Measurements from ENCODE around the gene USP35. TPM values are rescaled to one million over a fixed set of nuclear protein-coding genes. Genes with fewer than 3 reads are reported as not detected.
A peak's percentile ranks its signal among the peaks of the same experiment; 100 is the strongest.

Gene USP35, protein sequence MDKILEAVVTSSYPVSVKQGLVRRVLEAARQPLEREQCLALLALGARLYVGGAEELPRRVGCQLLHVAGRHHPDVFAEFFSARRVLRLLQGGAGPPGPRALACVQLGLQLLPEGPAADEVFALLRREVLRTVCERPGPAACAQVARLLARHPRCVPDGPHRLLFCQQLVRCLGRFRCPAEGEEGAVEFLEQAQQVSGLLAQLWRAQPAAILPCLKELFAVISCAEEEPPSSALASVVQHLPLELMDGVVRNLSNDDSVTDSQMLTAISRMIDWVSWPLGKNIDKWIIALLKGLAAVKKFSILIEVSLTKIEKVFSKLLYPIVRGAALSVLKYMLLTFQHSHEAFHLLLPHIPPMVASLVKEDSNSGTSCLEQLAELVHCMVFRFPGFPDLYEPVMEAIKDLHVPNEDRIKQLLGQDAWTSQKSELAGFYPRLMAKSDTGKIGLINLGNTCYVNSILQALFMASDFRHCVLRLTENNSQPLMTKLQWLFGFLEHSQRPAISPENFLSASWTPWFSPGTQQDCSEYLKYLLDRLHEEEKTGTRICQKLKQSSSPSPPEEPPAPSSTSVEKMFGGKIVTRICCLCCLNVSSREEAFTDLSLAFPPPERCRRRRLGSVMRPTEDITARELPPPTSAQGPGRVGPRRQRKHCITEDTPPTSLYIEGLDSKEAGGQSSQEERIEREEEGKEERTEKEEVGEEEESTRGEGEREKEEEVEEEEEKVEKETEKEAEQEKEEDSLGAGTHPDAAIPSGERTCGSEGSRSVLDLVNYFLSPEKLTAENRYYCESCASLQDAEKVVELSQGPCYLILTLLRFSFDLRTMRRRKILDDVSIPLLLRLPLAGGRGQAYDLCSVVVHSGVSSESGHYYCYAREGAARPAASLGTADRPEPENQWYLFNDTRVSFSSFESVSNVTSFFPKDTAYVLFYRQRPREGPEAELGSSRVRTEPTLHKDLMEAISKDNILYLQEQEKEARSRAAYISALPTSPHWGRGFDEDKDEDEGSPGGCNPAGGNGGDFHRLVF
- 3.8 TPM for total RNA-seq

DNA sequence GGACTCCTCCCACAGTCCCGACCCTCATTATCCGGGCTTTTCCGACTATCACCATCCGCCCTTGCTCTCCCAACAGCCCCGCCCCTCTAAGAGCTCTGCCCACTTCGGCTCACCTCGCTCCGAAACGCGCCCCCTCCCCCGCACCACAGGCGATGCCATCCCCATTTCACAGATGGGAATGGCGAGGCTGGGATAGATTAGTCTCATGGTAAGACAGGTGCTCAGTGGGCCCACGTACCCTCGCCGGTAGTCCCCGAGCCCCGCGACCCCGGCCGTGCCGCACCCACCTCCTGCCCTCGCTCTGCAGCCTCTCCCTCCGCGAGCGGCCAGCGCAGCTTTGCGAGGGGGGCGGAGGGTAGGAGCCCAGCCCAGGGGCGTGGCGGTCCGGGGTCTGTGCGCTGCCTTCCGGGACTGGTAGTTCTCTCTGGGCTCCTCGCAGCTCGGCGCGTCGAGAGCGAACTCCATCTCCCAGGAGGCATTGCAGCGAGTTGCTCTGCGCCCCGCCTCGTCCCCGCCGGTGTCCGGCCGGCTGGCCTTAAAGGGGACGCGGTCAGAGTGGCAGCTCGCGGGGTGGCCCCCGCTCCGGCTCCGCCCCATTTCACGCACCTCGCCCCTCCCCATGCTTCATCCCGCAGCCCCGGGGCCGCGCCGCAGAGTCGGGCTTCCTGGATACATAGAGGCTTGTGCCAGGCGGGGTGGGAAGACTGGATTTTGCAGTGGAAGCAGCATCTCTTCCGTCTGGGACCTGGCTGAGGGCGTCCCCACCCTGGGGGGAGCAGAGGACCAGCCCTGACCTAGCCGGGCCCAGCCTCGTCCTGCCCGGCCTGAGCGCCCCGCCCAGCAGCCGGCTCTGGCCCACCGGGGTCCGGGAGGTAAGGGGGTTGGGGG lies at the start of gene USP35, which contains the start of gene KCTD21:
USP35 (plus strand) TSS at position 634 of the 888 bp plus-strand sequence. CDS start 7,327 bp downstream, outside the sequence.
KCTD21 (minus strand) TSS at position 341 of the 888 bp plus-strand sequence. CDS start 14,072 bp downstream, outside the sequence.
- DNase-seq (ENCODE audit: low read depth in 2 of 3, low spot score in 2 of 3): peak; percentile 72 to 96 (median 94)

DNA sequence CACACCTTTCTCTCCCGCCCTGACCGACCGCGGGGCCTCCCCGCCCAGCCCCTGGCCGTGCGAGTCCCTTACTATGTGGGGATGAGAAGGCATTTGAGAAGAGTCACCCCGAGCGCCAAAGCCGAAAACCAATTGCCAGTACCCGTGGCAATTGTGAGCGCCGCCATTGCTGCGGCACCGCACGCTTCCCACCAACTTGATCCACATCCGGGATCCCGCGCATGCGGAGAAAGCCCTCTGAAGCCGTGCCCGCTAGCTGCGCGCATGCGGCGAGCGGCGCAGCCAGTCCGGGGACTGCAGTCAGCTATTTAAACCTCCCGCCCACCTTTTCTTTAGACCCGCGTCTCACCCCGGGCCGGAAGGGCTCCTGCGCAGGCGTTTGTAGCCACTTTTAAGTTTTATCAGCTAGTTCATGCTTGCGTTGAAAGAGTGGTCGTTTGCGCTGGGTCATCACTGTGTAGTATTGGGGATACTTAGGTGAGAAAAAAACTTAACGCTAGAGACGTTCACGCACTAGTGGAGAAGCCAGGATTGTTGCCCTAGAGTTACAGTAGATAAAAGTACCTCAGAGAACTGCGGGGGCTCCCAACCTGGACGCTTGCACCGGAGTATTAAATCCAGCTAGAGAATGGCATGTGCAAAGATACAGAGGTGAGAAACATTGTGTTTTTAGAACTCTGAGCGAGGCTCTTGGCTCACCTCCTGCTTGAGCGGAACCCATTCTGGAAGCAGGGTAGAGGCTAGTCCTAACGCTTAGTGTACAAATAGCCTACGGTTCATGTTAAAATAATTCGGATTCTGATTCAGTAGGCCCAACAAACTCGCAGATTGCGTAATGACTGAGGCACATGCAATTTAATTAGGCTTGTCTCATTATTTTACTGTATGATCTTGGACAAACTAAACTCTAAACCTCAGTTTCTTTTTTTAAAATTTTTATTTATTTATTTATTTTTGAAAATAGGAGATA lies 49.0 kb upstream of the USP35 start, which contains the start of gene ALG8:
ALG8 (minus strand) TSS at position 205 of the 970 bp plus-strand sequence; CDS start at position 167, 38 bp downstream.
- DNase-seq (ENCODE audit: low read depth in 2 of 3, low spot score in 2 of 3): peak; percentile 92 to 96 (median 95)

DNA sequence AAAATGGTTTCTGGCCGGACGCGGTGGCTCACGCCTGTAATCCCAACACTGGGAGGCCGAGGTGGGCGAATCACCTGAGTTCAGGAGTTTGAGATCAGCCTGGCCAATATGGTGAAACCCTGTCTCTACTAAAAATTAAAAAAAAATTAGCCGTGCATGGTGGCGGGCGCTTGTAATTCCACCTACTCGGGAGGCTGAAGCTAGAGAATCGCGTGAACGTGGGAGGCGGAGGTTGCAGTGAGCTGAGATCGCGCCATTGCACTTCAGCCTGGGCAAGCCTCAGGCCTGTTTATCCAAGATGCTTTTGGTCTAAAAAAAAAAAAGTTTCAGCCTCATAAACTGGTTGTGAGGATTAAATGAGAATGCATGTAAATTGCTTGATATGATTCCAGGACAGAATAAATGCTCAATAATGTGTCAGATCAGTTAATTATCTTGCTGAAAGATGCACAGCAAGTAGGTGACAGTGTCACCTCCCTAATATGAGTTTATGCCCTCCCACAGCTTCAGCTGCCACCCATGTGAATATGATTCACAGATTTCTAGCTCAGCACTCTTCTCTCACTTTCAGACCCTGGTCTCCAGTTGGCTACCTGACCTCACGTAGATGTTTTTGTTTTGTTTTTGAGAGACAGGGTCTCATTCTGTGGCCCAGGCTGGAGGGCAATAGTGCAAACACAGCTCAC lies 48.2 kb upstream of the USP35 start:
- no peak for DNase-seq (ENCODE audit: low read depth in 2 of 3, low spot score in 2 of 3)

DNA sequence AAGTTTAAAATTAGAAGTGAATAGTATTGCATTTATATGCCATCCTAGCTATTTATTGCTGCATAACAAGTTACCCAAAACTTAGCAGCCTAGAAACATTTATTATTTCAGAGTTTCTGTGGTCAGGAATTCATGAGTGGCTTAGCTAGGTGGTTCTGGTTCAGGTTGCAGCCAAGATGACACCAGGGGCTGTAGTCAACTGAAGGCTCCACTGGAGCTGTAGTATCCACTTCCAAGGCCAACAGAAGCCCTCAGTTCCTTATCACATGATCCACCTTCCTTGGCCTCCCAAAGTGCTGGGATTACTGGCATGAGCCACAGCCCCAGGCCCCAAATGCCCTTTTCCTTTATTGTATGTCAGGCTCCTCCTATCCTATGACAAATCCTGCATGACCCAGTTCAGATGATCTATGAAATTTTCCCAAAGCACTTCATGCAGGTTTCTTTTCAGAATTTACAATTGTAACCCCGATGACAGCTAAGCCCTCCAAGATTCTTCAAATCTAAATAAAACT lies 43.2 kb upstream of the USP35 start:
- DNase-seq (ENCODE audit: low read depth in 2 of 3, low spot score in 2 of 3): no peak

DNA sequence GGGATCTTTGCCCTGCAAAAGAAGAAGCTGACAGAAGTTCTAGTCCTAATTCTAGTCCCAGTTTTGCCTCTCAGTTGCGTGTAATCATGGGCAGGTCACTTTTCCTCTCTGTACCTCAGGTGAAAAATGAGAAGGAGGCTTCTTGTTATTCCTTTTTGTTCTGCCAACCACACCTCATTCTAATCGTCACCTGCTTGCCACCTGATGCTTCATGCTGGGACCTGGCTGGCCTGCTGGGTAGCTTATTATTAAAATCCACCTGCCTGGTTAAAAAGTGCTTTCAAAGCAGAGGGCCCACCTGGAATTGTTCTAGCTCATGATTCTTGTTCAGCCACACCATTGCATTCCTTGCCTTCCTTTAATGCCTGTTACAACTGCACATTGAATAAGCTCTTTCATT lies 40.9 kb upstream of the USP35 start:
- DNase-seq (ENCODE audit: low read depth in 2 of 3, low spot score in 2 of 3): no peak

DNA sequence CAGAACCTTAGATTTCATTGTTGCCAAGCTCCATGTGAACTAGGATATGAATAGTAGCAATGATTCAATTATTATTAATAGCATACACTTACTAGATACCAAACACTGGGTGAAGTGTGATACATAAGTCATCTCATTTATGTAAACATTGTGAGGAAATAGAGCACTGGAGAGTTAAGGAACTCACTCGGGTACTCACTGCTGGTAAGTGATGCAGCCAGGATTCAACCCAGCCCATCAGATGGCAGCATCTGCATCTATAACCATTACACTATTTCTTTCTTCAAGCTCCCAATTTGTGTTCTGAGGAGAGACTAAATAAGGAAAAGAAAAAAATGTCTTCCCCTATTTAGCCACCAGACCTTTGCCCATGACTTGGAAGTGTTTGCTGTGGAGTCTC lies 39.1 kb upstream of the USP35 start:
- DNase-seq (ENCODE audit: low read depth in 2 of 3, low spot score in 2 of 3): peak in 1 of 3 donors; percentile 37

DNA sequence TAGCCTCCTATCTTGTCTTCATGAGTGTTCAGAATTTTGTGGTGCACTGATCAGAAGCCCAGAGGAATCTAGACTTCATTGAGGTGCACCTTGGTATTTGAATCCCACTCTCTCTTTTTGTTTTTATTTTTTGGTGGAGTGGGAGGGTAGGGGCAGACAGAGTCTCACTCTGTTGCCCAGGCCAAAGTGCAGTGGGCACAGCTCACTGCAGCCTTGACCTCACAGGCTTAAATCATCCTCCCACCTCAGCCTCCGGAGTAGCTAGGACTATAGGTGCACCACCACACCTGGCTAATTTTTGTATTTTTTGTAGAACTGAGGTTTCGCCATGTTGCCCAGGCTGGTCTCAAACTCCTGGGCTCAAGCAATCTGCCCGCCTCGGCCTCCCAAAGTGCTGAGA lies 38.4 kb upstream of the USP35 start:
- no peak for DNase-seq (ENCODE audit: low read depth in 2 of 3, low spot score in 2 of 3)

DNA sequence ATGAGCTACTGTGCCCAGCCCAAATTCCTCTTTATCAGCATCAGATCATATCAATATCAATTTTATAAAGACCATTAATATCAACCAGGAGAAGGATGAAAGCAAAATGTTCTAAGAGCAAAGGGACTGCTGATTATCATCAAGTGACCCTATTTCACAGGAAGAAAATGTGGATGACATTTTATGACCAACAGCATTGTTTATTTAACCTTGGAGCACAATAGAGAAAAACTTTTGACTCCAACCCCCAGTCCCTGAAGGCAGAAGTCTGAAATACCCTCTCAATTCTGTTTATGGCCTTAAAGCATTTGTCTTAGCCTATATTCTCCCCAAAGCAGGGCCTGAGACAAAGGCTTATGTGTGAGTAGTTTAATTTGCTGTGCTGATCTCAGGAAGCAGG lies 38.0 kb upstream of the USP35 start:
- no peak for DNase-seq (ENCODE audit: low read depth in 2 of 3, low spot score in 2 of 3)

DNA sequence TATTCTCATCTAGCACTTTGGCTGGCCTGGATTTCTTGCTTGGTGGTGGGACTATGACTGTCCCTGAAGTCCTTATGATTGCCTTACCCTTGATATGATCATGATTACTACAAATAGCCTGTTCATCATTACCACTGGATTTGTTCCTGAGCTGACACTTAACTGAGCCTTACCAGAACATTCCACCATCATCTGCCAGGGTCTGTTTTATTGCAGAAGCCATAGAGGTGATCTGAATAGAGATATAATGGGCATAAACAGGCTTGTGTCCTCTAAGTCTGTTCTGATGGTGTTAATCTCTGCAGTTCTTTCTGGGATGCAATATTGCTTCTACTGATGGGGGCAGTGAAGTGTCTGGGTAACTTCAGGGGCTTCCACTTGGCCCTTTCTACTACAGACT lies 36.9 kb upstream of the USP35 start:
- no peak for DNase-seq (ENCODE audit: low read depth in 2 of 3, low spot score in 2 of 3)

DNA sequence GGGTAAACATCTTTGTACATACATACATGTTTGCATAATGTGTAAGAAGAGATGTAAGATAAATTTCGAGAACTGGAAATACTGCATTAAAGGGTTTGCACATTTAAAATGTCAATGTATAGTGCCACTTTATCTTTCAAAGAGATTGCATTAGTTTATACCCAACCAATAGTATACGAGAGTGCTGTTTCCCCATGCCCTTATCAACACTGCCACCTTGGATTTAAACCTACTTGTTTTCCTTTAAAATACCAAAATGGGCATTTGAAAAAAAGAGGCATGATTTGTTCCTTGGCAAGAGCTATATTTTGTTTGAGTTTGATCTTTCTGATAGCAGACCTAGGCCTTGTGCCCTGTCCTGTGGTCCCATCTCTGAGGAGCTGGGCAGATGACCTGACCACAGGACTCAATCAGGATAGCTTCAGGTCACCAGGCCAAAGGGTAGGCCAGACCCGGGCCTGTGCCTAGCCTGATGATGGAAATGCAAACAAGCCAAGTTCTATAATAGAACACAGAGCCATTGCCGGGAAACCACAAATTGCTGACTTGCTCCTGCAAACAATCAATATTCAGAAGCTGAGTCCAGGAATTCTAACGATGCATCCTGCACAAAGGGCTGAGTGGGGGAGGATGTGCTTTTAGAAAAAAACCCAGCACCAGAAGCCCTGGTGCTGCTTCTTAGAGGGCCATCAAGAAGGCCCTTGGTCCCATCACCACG lies 32.4 kb upstream of the USP35 start:
- peak in 2 of 3 donors; percentile 27 to 69 for DNase-seq (ENCODE audit: low read depth in 2 of 3, low spot score in 2 of 3)

DNA sequence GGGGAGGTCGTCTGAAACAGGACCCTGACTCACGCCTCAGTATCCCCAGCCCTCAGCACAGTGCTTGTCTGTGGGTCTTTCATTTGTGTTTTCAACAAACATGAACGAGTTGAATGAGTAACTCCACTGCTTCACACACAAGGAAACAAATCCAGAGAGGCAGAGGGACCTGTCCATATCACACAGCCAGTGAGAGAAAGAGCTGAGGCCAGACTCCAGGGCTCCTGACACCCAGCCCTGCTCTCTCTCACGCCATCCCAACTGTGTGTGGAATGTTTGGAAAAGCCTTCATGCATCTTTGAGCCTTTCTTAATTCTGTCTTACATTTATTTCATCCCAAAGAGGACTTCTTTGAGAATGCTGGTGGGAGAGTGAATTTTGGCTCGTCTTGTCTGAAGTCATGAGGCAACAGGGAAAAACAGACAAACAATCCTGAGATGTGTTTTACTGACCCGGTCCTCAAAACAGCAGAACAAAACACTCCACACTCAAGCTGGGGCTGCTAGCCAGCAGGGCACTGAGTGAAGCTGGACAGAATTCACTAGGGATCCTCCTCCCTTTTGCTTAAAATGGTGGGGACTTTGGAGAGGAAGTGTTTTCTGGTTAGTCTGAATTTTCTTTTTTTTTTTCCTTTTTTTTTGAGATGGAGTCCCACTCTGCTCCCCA lies 29.6 kb upstream of the USP35 start:
- no peak for DNase-seq (ENCODE audit: low read depth in 2 of 3, low spot score in 2 of 3)

DNA sequence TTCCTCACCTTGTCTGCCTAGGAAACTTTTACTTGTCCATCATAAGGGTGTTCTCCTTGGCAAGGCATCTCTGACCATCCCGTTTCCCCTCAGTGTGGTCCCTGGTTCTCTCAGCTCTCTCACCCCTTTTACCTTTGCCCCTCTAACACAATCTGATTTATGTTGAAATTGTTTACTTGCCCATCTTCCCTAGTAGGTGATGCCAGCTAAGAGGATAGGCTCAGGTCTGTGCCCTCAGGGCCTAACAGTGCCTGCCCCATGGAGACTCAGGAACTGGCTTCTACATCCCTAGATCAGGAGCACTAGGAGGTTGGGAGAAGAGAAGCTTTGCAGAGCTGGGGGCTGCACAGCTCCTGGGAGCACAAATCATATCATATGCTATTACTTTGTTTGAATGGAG lies 28.2 kb upstream of the USP35 start:
- no peak for DNase-seq (ENCODE audit: low read depth in 2 of 3, low spot score in 2 of 3)

DNA sequence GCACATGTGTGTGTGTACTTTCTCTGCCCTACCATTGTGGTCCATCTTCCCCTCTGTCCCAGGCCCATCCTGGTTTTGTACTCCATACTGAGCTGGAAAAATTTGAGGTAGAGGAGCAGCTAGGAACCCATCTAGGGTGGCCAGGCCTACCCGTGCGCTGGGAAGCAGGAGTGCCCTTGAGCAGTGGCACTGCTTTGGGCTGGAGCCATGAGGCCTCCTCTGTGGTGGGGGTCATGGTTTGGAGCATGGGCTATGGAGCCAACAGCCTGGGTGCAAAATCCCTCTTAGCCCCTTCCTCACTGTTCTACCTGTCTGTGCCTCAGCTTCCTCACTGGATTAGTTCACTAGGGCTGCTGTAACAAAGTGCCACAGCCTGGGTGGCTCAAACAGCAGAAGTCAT lies 27.4 kb upstream of the USP35 start:
- DNase-seq (ENCODE audit: low read depth in 2 of 3, low spot score in 2 of 3): no peak

DNA sequence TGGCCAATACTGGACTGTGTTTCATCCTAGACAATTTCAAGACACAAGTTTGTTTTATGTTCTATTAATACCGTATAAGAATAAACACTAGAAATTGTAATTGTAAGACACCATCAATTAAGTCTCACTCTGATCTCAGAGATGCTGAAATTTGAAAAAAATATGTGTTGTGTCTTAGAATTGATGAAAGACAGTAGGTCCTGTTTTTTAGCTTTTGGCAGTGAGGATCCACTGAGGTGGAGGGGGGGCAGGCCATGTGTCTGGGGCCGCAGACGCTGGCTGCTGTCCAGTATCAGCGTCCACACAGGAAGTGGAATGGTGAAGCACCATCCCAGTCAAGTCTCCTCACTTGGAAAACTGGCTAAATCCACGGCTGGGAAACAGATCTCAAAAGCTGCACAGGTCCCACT lies 26.8 kb upstream of the USP35 start:
- no peak for DNase-seq (ENCODE audit: low read depth in 2 of 3, low spot score in 2 of 3)

DNA sequence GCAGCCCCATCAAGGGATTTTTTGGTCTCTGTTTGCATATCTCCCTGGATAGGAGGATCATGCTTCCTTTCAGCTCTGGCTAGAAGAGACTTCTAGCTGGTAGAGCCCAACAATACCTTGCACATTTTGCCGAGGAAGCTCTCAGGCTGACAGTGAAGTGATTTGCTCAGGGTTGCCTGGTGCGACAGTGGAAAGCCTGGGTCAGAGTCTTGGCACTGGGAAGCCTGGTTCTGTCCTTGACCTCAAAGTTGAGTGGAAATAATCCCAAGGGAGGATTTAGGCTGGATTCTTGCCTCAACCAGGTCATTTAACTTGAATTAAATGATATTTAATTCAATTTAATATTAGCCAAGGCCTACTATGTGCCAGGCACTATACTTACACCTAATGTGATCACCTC lies 24.9 kb upstream of the USP35 start:
- DNase-seq (ENCODE audit: low read depth in 2 of 3, low spot score in 2 of 3): no peak

DNA sequence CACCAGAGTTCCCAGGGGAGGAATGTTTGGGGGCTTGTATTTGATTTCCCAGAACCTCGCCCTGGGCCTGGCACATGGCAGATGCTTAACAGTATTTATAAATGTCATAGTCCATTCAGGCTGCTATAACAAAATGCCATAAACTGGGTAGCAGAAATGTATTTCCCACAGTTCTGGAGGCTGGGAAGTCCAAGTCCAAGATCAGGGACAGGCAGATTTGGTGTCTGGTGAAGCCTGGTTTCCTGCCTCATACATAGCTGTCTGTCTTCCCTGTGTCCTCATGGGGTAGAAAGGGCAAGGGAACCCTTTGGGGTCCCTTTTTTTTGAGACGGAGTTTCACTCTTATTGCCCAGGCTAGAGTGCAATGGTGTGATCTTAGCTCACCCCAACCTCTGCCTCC lies 24.2 kb upstream of the USP35 start:
- DNase-seq (ENCODE audit: low read depth in 2 of 3, low spot score in 2 of 3): no peak

DNA sequence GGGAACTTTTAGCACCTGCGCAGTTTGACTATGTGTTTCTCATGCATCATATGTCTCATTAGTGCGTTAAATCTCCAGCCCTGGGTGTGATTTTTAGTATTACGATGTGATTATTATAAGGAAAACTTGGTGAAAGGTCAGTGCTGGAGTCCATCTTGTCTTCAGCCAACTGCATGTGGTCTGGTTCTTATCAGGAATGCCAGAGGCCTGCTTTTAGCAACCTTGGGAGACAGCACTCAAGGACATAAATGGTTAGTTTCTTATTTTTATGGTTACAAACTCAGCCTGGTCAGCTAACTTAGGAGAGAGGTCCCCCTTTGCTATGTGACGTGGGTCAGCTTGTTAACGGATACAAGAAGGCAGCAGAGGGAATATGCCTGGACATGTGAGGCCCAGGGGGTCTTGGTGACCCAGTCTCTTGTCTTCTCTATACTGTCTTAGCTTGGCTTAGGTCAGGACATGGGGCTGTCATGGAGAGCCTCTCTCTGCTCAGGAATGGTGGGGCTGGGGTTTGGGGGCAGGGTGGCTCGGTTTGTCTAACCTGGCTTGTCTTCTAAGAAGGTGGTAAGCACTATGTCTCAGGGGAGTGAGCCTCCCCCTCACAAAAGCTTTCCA lies 21.8 kb upstream of the USP35 start:
- DNase-seq (ENCODE audit: low read depth in 2 of 3, low spot score in 2 of 3): no peak
